ENCODE results near the gene GIPC1.

- TF ChIP-seq CTCF (IDR thresholded peaks at IDR 0.05) (no peak), EP300 (IDR thresholded peaks at IDR 0.05) (no peak)
Measured at GRCh38 chr19:14516048-14516534, 20.2 kb upstream of the GIPC1 start.

All from ovary (tissue), 3 donors.